Femur (tissue), 1 donor: ENCODE measurements around the gene RAB5IF.
A peak's percentile ranks its signal among the peaks of the same experiment; 100 is the strongest.
"Not testable (repeated sequence)": the region's sequence is repeated elsewhere in the genome, so short reads cannot be mapped to it uniquely, and the experiment has no call there.

ENCODE experiments used
- DNase-seq: peaks from one replicate; pipeline ENCODE4 v3.0.0-alpha.2; 2017

RAB5IF gene

GRCh38 chr20:36587388-36588070, 18.1 kb upstream of the RAB5IF start:
- DNase-seq = no peak

DNA sequence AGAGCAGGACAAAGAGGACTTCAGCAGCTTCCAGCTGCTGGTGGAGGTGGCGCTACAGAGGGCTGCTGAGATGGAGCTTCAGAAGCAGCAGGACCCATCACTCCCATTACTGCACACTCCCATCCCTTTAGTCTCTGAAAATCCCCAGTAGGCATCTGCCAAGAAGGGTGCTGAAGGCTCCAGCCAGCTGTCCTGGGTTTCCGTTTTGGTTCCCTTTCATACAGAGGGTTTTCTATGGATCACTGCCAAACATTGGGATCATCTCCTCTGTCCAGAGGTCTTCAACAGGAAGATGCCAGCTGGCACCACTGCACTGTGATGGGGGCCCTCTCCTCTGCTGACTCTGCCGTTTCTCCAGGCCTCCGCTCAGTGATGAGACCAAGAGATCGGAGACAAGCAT, 14.3 kb upstream of the RAB5IF start:
- DNase-seq = peak; percentile 36

DNA sequence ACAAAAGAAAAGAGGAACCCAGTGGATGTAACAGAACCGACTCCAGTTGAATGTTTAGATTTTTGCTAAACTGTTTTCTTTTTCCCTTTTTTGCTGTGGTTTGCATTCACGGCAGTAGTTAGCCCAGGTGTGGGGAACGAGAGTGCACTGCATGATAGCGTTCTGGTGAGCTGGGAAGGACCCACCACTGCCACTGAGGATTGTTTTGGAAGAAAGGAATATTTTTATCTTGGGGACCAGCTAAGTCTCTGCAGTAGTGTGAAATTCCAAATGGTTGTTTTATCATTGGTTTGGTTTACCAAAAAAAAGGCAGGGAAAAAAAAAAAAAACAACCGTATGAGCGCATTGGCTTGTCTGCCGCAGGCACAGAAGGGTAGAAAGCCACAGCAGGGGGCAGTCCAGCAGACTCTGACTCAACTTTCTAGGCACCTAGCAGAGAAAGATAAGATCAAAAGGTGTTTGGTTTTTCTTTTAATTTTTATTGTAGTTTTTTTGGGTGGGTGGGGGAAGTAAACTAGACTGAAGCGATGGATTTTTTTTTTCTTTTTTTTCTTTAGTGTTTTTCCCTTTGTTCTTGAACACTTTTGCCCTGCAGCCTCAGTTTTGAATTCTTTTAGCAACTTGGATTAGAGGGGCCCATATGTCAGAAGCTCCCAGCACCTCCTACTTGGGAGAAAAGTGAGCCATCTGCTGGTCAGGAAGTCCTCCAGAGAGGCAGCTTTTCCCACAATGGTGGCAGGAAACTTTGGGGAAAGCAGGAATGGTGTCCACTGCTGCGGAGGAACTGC, 13.5 kb upstream of the RAB5IF start:
- DNase-seq = no peak

DNA sequence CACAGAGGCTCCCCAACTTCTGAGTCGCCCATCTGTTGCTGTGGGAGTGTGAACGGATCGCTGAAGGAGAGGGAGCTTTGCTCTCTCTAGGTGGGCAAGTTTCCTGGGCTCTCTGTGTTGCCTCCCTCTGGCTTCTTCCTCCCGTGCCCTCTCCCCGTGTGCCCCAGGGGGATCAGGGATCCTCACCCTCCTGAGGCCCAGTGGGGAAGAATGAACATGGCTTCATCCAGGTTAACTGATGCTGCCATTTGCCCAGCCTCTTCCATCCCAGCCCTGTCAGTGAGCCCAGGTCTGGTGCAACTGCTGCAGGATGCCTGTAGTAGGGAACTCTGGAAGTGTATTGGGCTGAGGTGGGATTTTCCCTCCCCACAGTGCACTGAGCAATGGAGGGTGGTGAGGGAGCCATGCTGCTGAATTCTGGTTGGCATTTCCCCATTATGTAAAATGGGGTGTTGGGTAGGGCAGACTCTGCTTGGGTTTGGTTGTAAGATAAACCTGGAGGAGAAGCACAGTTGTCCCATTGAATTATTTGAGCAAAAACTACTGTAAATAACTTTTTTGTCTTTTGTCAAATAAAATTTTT, 12.1 kb upstream of the RAB5IF start:
- DNase-seq = no peak

GRCh38 chr20:36599912-36600345, 5.7 kb upstream of the RAB5IF start:
- DNase-seq = no peak

DNA sequence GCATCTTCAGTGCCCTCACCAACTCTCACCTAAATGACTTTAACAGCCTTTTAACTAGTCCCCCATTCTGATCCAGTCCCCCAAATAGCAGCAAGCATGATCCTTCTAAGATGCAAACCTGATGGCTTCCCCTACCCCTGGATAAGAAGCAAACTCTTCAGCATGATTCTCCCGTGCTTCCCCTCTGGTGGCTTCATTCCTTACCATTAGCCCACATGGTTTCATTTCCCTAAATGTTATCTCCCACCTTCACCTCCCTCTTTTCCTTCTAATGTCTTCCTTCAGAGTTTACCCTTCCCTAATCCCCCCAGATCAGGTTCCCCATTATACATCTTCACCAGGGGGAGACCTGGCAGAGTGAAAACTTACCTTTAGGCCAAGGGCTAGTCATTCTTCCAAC, 4.0 kb upstream of the RAB5IF start:
- no peak for DNase-seq

- peak; percentile 56 for DNase-seq
Observed at GRCh38 chr20:36604952-36605398, 604 bp upstream of the RAB5IF start.

DNA sequence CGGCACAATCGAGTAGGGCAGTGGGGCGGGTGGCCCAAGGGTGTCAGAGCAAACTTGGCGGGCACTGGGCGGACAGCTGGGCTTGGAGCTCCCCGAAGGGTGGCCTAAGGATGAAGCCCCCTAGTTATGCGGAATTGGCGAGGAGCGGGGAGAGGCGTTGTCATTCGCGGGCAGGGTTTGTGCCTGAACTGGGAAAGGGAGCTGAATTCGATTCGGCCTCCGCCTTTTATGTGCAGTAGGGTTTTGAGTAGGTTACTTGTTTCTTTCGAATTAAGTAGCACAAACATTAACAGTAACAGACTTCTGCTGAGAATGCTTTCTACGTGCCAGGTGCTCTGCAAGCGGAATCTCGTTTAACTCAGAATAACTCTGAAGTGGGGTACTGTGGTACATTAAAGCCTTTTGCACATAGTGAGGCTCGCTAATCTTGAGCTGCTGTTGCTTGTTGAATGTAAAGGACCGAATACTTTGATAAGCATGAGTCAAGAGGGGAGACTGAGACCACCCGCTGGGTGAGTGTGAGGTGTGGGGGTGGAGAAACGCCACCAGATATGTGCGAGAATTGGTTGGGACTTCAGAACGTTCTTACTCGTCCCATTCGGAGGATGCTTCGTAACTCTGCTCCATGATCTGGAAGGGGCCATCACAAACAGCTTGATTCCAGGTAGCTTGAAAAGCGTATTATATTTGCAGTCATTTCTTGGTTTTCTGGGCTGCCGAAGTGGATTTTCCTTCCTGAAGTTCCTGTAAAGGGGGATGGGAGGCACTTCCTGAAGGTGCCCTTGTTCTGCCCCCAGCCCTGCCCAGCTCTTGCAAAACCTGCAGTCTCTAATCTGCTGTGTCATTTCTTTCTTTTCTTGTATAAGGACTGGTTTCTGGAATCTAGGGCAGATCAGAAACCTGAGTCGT, 833 bp downstream of the RAB5IF start:
- no peak for DNase-seq

GRCh38 chr20:36607586-36608387, 2.2 kb downstream of the RAB5IF start:
- no peak for DNase-seq

GRCh38 chr20:36608388-36608728, 2.8 kb downstream of the RAB5IF start:
- DNase-seq = not testable (repeated sequence)

DNA sequence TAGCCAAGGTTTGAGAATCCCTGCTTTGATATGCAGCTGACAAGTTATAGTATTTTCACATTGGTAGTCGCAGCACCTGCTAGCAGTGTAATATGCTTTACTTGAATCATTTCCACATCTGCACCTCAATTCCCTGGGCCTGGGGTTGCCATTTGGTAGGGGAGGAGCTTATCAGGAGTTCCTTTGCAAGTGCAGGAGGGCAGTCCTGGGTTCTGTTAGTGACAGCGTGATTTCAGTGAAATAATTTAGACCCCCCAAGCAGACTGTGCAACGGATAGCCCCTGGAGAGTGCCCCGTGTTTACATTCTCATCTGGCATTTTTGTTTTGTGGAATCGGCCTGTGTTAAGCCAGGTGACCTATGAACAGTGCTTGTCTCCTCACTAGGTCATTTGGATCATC, 6.0 kb downstream of the RAB5IF start:
- no peak for DNase-seq

DNA sequence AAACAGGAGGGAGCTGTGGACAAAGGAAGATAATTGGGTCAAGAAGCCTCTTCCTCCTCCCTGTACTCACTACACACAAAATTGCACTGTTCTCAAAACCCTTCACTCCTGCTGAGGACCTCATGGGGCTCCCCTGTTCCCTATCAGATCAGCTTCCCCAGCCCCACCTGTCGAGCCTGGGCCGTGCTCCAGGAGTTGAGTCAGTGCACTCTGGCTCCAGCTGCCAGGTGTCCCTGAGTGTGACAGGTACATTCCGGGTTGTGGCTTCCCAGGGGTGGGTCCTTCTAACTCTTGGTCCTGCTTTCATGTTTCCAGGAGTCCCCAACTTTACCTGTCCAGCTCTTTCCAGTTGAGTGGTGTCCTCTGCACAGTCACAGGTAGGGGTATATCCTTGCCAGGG, 8.4 kb downstream of the RAB5IF start:
- no peak for DNase-seq

GRCh38 chr20:36614781-36615557, 9.4 kb downstream of the RAB5IF start:
- DNase-seq = no peak

DNA sequence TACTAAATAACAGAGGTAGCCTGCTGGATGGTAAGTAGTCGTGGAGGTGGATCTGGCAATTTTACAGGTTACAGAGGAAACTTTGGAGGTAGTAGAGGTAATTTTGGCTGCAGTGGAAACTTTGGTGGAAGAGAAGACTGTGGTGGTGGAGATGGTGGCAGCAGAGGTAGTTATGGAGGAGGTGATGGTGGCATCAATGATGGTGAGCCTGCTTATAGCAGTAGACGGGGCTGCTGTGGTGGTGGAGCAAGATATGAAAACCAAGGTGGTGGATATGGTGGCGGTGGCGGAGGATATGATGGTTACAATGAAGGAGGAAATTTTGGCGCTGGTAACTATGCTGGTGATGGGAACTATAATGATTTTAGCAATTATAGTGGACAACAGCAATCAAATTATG, 15.3 kb downstream of the RAB5IF start:
- DNase-seq = no peak

GRCh38 chr20:36623444-36623843, 17.9 kb downstream of the RAB5IF start:
- no peak for DNase-seq

DNA sequence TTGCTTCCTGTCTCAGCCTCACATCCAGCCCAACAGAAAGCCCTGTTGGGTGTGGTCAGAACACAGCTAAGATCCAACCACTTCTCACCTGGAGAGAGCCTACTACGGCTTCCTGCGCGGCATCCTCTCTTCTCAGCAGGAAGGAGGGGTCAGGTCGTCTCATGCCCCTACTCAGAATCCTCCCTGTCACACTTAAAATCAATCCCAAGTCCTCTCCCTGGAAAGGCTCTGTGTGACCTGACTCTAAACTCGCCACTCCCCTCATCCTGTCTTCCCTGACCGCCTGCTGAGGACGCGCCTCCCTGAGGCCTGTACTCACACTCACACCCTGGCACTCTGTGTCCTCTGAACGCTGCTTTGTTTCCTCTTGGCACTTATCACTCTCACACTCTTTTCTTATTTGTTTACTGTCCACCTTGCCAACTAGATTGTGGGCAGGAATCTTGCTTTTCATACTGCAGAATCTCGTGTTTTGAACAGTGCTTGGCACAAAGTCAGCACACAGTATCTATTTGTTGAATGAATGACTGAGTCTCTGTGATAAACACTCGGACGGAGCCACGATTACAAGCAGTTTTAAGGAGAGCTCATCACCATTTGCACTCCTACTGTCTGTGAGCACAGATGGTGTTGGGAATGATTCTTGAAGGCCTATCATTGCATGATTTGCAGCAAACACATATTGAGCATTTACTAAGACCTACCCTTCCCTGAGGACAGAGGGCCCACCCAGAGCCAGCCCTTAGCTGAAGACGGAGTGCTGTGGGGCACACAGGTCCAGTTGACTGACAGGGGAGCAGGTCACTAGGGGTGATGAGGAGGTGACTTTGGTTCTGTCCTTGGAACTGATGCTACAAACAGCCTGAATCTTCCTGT, 18.7 kb downstream of the RAB5IF start:
- no peak for DNase-seq

DNA sequence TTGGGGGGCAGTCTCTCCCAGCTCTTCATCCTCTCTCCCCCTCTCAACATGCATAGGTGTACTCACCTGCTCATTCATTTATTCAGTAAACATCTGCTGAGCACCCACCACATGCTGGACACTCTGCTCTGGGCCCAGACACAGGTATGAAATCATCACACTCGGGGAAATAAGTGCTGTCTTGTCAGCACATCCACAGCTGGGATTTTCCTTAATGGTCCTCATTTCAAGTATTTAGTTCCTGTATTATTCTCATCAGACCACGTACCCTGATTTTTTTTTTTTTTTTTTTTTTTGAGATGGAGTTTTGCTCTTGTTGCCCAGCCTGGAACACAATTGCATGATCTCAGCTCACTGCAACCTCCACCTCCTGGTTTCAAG, 19.4 kb downstream of the RAB5IF start:
- no peak for DNase-seq

DNA sequence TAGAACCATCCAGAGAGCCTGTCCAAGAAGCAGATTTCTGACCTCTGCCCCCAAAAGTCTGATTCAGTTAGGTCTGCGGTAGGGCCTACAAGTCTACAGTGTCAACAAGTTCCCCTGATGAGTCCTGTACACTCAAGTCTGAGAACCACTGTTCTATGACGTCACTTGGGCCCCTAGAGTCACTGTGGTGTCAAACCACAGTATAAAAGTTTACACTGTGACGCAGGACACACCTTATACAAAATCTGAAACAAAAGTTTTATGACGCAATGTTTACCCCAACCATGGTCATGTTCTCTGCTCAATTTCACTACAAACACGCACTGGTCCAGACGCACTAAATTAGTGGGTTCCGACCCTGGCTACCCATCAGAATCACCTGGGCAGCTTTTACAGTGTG, 22.5 kb downstream of the RAB5IF start:
- no peak for DNase-seq

GRCh38 chr20:36629719-36630681, 24.4 kb downstream of the RAB5IF start:
- DNase-seq = peak; percentile 47
